Muscle of back (tissue), 11 donors: ENCODE data around the gene KIF1A. TPM values are rescaled to one million over a fixed set of nuclear protein-coding genes. Genes with fewer than 3 reads are reported as not detected.
"Not testable (repeated sequence)": the region's sequence is repeated elsewhere in the genome, so short reads cannot be mapped to it uniquely, and the experiment has no call there.

Source experiments
- DNase-seq, 3 donors: peaks; one replicate each; pipeline versions ENCODE4 v3.0.0 to v3.0.0-alpha.2; 2013
- polyA plus RNA-seq, 10 donors: library from polyadenylated mRNA; unstranded; fragments of 120-200 nt; gene quantifications; one replicate each; pipeline ENCODE4 v1.2.1, GENCODE V29; 2013; ENCODE audit not compliant: insufficient read length in 10 of 10

Gene KIF1A
- polyA plus RNA-seq, 10 donors = 2.2 to 6.0 (median 4.6) TPM

GRCh38 chr2:240687045-240687740 lies 132.8 kb downstream of the KIF1A start:
- DNase-seq = no peak

GRCh38 chr2:240686460-240686859 lies 133.6 kb downstream of the KIF1A start:
- no peak for DNase-seq

- no peak for DNase-seq
These were observed 134.1 kb downstream of the KIF1A start for GRCh38 chr2:240685771-240686371.

DNA sequence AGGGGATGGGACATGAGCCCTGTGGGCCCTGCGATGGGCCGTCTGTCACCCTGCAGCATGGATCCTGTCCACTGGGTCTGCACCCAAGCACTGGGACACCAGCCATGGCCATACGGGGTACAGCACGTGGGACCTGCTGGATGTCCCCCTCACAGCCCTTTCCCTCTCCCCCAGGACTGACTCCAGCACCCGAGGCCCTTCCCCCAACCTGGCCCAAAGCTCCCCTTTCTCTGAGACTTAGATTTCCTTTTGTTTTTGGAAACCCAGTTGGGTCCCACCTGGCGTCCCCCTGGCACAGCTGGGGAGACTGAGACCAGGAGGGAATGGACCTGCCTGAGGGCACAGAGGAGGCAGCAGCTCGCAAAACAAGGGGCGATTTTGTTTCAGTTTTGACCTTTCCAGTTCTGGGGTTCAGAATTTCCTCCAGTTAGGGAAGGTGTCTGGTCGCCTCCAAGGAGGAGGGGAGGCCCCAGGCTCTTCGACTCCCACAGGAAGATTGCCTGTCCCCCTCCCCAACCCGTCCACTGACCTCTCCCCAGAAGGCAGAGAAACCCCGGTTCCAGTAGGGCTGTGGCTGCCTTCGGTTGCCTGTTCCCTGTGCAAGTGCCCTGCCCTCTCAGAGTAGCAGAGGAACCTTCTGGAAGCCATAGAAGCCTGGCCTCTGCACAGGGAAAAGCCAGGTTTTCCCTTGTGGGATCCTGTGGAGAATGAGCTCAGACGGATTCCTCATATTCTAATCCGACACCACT lies 135.9 kb downstream of the KIF1A start:
- DNase-seq = not testable (repeated sequence)

DNA sequence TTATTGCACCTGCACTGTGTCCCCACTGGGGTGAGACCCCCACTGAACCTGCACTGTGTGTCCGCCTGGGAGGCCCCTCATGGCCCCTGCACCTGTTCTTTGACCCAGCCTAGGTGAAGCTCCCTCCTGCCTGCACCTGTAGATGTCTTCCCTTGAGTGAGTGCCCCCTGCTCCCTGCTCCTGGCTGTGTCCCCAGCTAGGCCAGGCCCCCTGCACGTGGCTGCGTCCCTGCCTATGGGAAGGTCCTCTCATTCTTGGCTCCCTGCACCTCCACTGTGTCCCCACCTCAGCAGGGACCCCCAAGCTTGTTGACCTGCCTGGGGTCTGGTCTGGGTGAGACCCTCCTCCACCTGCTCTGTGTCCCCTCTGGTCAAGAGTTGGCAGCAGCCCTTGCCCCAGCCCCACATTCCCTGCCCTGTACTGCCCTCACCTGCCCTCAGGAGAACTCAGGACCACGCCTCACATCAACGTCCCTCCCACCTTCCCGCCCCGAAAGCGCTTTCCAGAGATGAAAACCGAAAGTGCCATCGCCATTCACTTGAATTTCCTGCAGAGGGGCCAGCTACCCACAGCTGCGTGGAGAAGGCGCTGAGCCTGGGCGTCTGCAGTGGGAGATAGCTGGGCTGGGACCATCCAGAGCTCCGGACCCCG lies 136.6 kb downstream of the KIF1A start:
- DNase-seq = not testable (repeated sequence)

- not testable (repeated sequence) for DNase-seq
These were observed 137.4 kb downstream of the KIF1A start, which contains the start of gene AQP12B for GRCh38 chr2:240682431-240683224. AQP12B (minus strand) TSS chr2:240682885; CDS start chr2:240682837, 48 bp downstream.

DNA sequence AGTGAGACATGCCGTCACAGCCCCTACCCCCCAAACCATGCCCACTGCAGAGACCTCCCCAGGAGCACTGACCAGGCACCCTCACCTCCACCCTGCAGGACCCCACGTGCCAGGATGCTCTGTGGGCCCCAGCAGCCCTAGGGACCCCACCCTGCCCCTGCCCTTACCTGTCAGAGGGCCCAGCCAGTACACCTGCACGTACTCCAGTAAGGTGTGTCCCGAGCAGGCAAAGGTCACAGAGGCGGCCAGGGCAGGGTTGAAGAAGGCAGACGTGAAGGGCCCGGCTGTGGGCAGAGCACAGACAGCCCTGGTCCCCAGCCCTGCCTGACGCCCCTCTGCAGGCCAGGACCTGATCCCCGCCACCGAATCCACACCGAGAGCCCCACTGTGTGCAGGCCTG lies 139.8 kb downstream of the KIF1A start:
- DNase-seq = not testable (repeated sequence)

GRCh38 chr2:240678909-240679308 lies 141.1 kb downstream of the KIF1A start:
- not testable (repeated sequence) for DNase-seq

DNA sequence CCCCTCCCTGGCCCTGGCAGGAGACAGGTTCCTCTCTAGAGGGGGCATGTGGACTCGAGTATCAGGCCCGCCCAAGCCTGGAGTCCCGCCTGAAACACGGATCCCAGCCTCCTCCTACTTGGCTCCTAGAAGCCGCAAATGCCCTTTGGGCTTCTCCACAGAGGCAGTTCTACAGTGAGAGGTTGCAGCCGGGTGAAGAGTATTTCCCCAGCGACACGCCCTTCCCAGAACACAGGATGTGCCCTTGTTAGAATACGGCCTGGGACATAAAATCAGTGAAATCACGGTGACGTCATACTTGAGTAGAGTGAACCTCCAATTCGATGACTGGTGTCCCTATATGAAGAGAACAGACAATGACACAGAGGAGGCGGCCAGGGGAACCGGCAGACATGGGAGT lies 142.0 kb downstream of the KIF1A start:
- DNase-seq = not testable (repeated sequence)

- not testable (repeated sequence) for DNase-seq
These were observed 144.7 kb downstream of the KIF1A start for GRCh38 chr2:240675345-240675744.

DNA sequence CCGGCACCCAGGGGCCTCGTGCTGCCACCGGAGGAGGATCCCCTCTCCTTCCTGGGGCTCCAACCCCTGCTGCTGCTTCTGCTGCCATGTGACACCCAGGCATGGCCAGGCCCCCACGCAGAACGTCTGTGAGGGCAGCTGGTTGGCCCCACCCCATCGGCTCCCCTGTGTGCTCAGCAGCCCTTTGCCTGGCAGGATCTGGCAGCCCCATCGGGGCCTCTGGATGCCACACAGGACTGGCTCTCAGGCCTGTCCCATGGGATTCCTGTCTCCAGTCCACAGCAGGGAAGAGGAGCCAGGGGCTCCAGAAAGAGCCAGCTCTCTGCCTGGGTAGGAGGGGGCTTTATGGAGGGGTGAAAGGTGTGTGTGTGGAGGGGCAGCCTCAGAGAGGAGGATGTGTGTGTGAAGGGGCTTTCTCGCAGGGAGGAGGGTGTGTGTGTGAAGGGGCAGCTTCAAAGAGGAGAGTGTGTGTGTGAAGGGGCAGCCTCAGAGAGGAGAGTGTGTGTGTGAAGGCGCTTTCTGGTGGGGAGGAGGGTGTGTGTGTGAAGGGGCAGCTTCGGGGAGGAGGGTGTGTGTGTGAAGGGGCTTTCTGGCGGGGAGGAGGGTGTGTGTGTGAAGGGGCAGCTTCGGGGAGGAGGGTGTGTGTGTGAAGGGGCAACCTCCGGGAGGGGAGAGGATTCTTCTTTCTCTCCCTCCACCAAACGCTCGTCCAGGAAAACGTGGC lies 145.4 kb downstream of the KIF1A start:
- DNase-seq = not testable (repeated sequence)

GRCh38 chr2:240672701-240673190 lies 147.3 kb downstream of the KIF1A start:
- no peak for DNase-seq

GRCh38 chr2:240672076-240672700 lies 147.8 kb downstream of the KIF1A start:
- no peak for DNase-seq

DNA sequence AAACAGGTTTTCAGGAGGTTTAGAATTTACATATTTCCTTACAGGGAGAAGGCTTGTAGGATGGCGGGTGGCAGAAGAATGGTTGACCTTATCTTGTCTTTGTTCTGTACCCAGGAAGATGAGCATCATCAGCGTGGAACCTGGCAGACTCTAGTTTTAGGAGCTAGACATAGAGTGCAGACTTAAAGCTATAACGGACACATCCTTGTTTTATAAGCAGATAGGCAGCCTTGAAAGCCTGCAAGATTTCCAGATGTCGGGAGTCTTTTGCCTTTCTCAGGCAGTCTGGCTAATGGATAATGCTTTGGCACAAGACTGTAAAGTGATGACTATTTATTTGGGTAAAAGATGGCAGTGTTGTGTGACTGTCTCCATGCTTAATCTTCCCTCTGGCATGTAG lies 149.1 kb downstream of the KIF1A start:
- no peak for DNase-seq

- no peak for DNase-seq
These were observed 149.6 kb downstream of the KIF1A start for GRCh38 chr2:240670402-240670801.

GRCh38 chr2:240664622-240665021 lies 155.4 kb downstream of the KIF1A start:
- no peak for DNase-seq
